Loucy (cell line): ENCODE measurements around the gene CAPN2.

Experiments
- H2AFZ ChIP-seq: fragments of 200-600 bp; sonication (generic); 2 replicates; pipeline ENCODE4 v1.6.0; 2016; ENCODE audit warnings: antibody characterized with exemption, mild to moderate bottlenecking, low read length, moderate library complexity
- H3F3A ChIP-seq: fragments of 200-600 bp; 2 replicates; pipeline ENCODE4 v1.6.0; 2016; ENCODE audit warnings: antibody characterized with exemption, low read depth, mild to moderate bottlenecking
- H3K27me3 ChIP-seq: fragments of 200-600 bp; sonication (generic); 2 replicates; pipeline ENCODE4 v1.6.1; 2014; ENCODE audit warnings: low read length, mild to moderate bottlenecking; ENCODE audit not compliant: insufficient read depth, poor library complexity, severe bottlenecking
- H3K36me3 ChIP-seq: fragments of 200-600 bp; sonication (generic); 2 replicates; pipeline ENCODE4 v1.6.1; 2016; ENCODE audit warnings: low read length; ENCODE audit not compliant: insufficient read depth
- H3K4me1 ChIP-seq: fragments of 200-600 bp; sonication (generic); 2 replicates; pipeline ENCODE4 v1.5.1; 2014; ENCODE audit warnings: low read length, mild to moderate bottlenecking; ENCODE audit not compliant: insufficient read depth, poor library complexity, severe bottlenecking
- H3K4me2 ChIP-seq: fragments of 200-600 bp; sonication (generic); 2 replicates; pipeline ENCODE4 v1.6.0; 2014; ENCODE audit warnings: antibody characterized with exemption, low read length, low read depth, mild to moderate bottlenecking; ENCODE audit not compliant: poor library complexity, severe bottlenecking
- H3K4me3 ChIP-seq: fragments of 200-600 bp; sonication (generic); 2 replicates; pipeline ENCODE4 v1.5.1; 2014; ENCODE audit warnings: low read length, mild to moderate bottlenecking, mixed read lengths; ENCODE audit not compliant: poor library complexity, severe bottlenecking
- H3K79me2 ChIP-seq: fragments of 200-600 bp; sonication (generic); 2 replicates; pipeline ENCODE4 v1.6.1; 2014; ENCODE audit warnings: low read length; ENCODE audit not compliant: insufficient read depth
- H3K9ac ChIP-seq: fragments of 200-600 bp; sonication (generic); 2 replicates; pipeline ENCODE4 v1.6.0; 2014; ENCODE audit warnings: mild to moderate bottlenecking, low read depth, low read length, moderate library complexity; ENCODE audit not compliant: poor library complexity, severe bottlenecking
- H3K9me2 ChIP-seq: fragments of 200-600 bp; sonication (generic); replicated peaks from 2 replicates; pipeline ENCODE4 v1.6.1; 2016; ENCODE audit warnings: low read depth, low read length, mixed read lengths
- H3K9me3 ChIP-seq: fragments of 200-600 bp; sonication (generic); 2 replicates; pipeline ENCODE4 v1.6.1; 2014; ENCODE audit warnings: mild to moderate bottlenecking, antibody characterized with exemption, low read length, low read depth; ENCODE audit not compliant: insufficient read depth
- H4K20me1 ChIP-seq: fragments of 200-600 bp; sonication (generic); 2 replicates; pipeline ENCODE4 v1.6.0; 2014; ENCODE audit warnings: antibody characterized with exemption, low read length, mild to moderate bottlenecking; ENCODE audit not compliant: insufficient read depth, poor library complexity, severe bottlenecking
- CTCF ChIP-seq: fragments of 200-600 bp; sonication (generic); conservative IDR thresholded peaks from 2 replicates; pipeline ENCODE4 v1.5.1; 2014; ENCODE audit warnings: mild to moderate bottlenecking, antibody characterized with exemption, low read length
- EZH2phosphoT487 ChIP-seq: fragments of 200-600 bp; IDR thresholded peaks from 2 replicates; pipeline ENCODE4 v1.6.1; 2018; ENCODE audit warnings: antibody characterized with exemption, mild to moderate bottlenecking, moderate library complexity, borderline replicate concordance

Gene CAPN2

GRCh38 chr1:223680188-223680587, 32.2 kb upstream of the CAPN2 start:
- no peaks in the 10 kb centered on the region for H3K27me3 ChIP-seq
- H3K36me3 ChIP-seq = no peaks in the 10 kb centered on the region
- H3K9ac ChIP-seq = no peak overlapping the region
- no peaks in the 10 kb centered on the region for H4K20me1 ChIP-seq
- no peaks in the 10 kb centered on the region for H3K9me2 ChIP-seq
- H3K4me3 ChIP-seq = no peak overlapping the region
- H3K4me1 ChIP-seq = no peaks in the 10 kb centered on the region
- H3F3A ChIP-seq = no peaks in the 10 kb centered on the region
- peaks cover 4% of the 10 kb centered on the region; the same call in 1 of the 2 replicates for H3K9me3 ChIP-seq
- no peak overlapping the region for H2AFZ ChIP-seq
- H3K79me2 ChIP-seq = no peaks in the 10 kb centered on the region
- H3K4me2 ChIP-seq = no peak overlapping the region
- no peak for TF ChIP-seq EZH2phosphoT487
- TF ChIP-seq CTCF = no peak

DNA sequence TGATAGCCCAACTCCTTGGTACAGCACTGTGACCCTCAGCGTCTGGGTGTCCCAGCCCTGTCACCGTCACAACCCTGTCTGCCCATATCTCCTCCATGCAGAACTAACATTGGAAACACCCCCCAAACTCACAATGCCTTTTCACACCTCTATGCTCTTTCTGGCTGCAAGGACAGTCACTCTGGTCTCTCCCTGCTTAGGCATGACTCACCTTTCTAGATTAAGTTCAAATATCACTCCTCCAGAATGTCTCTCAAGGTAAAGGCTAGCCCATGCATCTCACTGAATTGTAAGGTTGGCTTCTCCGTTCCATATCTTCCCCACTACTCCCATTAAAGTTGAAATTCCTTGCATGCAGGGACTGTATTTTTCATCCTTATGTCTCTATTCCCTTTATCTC, 29.8 kb upstream of the CAPN2 start:
- no peaks in the 10 kb centered on the region for H3K27me3 ChIP-seq

GRCh38 chr1:223683586-223684487, 28.5 kb upstream of the CAPN2 start:
- Histone ChIP-seq H3K36me3 (no peaks in the 10 kb centered on the region), H2AFZ (no peak overlapping the region), H3F3A (no peaks in the 10 kb centered on the region), H3K9me2 (no peaks in the 10 kb centered on the region), H3K79me2 (no peaks in the 10 kb centered on the region), H3K27me3 (no peaks in the 10 kb centered on the region), H3K9ac (no peak overlapping the region), H3K9me3 (no peaks in the 10 kb centered on the region), H3K4me3 (no peak overlapping the region), H4K20me1 (no peaks in the 10 kb centered on the region), H3K4me2 (no peak overlapping the region), H3K4me1 (no peaks in the 10 kb centered on the region)
- TF ChIP-seq EZH2phosphoT487 (no peak), CTCF (peak; percentile 81)

More for the DNA sequence above, 29.8 kb upstream of the CAPN2 start:
- Histone ChIP-seq H2AFZ (no peak overlapping the region), H3K36me3 (no peaks in the 10 kb centered on the region), H3K4me3 (no peak overlapping the region), H3K4me2 (no peak overlapping the region), H4K20me1 (no peaks in the 10 kb centered on the region), H3K9me2 (no peaks in the 10 kb centered on the region), H3K9ac (no peak overlapping the region), H3K79me2 (no peaks in the 10 kb centered on the region), H3F3A (no peaks in the 10 kb centered on the region), H3K9me3 (no peaks in the 10 kb centered on the region), H3K4me1 (no peaks in the 10 kb centered on the region)
- no peak for TF ChIP-seq EZH2phosphoT487
- TF ChIP-seq CTCF = no peak
